HEK293 (cell line): ENCODE data around the gene JAZF1.

Experiments used
- CTCF ChIA-PET: fragments of 350-600 bp; formaldehyde crosslinking; extraction: SDS; loops from one replicate; lab custom pipeline; 2021; ENCODE audit warnings: antibody characterized with exemption; lab: Yijun Ruan, JAX
- POLR2A ChIA-PET: fragments of 300-600 bp; formaldehyde crosslinking; extraction: SDS; loops from one replicate; lab custom pipeline; 2020; ENCODE audit warnings: antibody characterized with exemption, inconsistent platforms; lab: Yijun Ruan, JAX
- H3K27ac ChIP-seq: fragments of 200-500 bp; sonication (Bioruptor generic); 2 replicates; pipeline ENCODE4 v1.5.1; 2014; ENCODE audit warnings: low read depth, low read length, control low read depth, inconsistent platforms; ENCODE audit errors: extremely low read depth
- H3K36me3 ChIP-seq, 2 experiments: fragments of 200-500 bp in 1 of 2; sonication (Bioruptor generic) in 1 of 2; 1 replicate in 1 of 2; 2 replicates in 1 of 2; pipeline ENCODE4 v1.5.1; 2014 to 2017; ENCODE audit warnings: inconsistent platforms in 2 of 2, low read length in 2 of 2; ENCODE audit not compliant: control insufficient read depth in 2 of 2, insufficient read depth in 1 of 2
- H3K4me1 ChIP-seq: fragments of 200-500 bp; sonication (Bioruptor generic); 2 replicates; pipeline ENCODE4 v1.5.1; 2014; ENCODE audit warnings: mild to moderate bottlenecking, low read length, inconsistent platforms; ENCODE audit not compliant: control insufficient read depth, insufficient read depth
- H3K4me3 ChIP-seq: 2 replicates; pipeline ENCODE4 v1.5.1; 2011; ENCODE audit warnings: low read depth, mild to moderate bottlenecking, control low read depth, low read length, moderate library complexity
- H3K9me3 ChIP-seq: fragments of 200-500 bp; sonication (Bioruptor generic); 2 replicates; pipeline ENCODE4 v1.5.1; 2014; ENCODE audit warnings: low read depth, low read length, inconsistent platforms; ENCODE audit not compliant: control insufficient read depth, insufficient read depth
- BCL11A ChIP-seq: fragments of 450-650 bp; formaldehyde crosslinking; IDR thresholded peaks from 2 replicates; pipeline ENCODE4 v1.5.1; 2016; ENCODE audit warnings: low read depth, missing biosample characterization, missing genetic modification characterization
- MYNN ChIP-seq: fragments of 450-650 bp; formaldehyde crosslinking; IDR thresholded peaks from 2 replicates; pipeline ENCODE4 v1.5.1; 2016; ENCODE audit warnings: missing biosample characterization, missing genetic modification characterization, borderline replicate concordance
- ZIC2 ChIP-seq: fragments of 450-650 bp; formaldehyde crosslinking; IDR thresholded peaks from 2 replicates; pipeline ENCODE4 v1.5.1; 2016; ENCODE audit warnings: missing biosample characterization, missing genetic modification characterization
- ZNF138 ChIP-seq: fragments of 450-650 bp; formaldehyde crosslinking; IDR thresholded peaks from 2 replicates; pipeline ENCODE4 v1.5.1; 2016; ENCODE audit warnings: missing biosample characterization, missing genetic modification characterization, borderline replicate concordance
- ZNF169 ChIP-seq: fragments of 450-650 bp; formaldehyde crosslinking; IDR thresholded peaks from 2 replicates; pipeline ENCODE4 v1.5.1; 2016; ENCODE audit warnings: missing biosample characterization, missing genetic modification characterization
- ZNF473 ChIP-seq: fragments of 450-650 bp; formaldehyde crosslinking; IDR thresholded peaks from 2 replicates; pipeline ENCODE4 v1.5.1; 2017; ENCODE audit warnings: missing biosample characterization, missing genetic modification characterization
- ZNF514 ChIP-seq: fragments of 450-650 bp; formaldehyde crosslinking; IDR thresholded peaks from 2 replicates; pipeline ENCODE4 v1.5.1; 2016; ENCODE audit warnings: missing biosample characterization, missing genetic modification characterization
- ZNF585B ChIP-seq: fragments of 450-650 bp; formaldehyde crosslinking; IDR thresholded peaks from 2 replicates; pipeline ENCODE4 v1.5.1; 2016; ENCODE audit warnings: missing biosample characterization, missing genetic modification characterization
- ZNF596 ChIP-seq: fragments of 450-650 bp; IDR thresholded peaks from 2 replicates; pipeline ENCODE4 v1.5.0; 2018; ENCODE audit warnings: missing biosample characterization, mild to moderate bottlenecking, missing genetic modification characterization, moderate library complexity
- ZNF610 ChIP-seq: fragments of 450-650 bp; formaldehyde crosslinking; IDR thresholded peaks from 2 replicates; pipeline ENCODE4 v1.5.1; 2016; ENCODE audit warnings: missing biosample characterization, missing genetic modification characterization, borderline replicate concordance
- ZNF658 ChIP-seq: fragments of 450-650 bp; formaldehyde crosslinking; IDR thresholded peaks from 2 replicates; pipeline ENCODE4; 2016; ENCODE audit warnings: missing biosample characterization, missing genetic modification characterization
- ZNF670 ChIP-seq: fragments of 450-650 bp; formaldehyde crosslinking; IDR thresholded peaks from 2 replicates; pipeline ENCODE4 v1.5.1; 2016; ENCODE audit warnings: missing biosample characterization, missing genetic modification characterization, low read depth
- ZNF76 ChIP-seq: fragments of 450-650 bp; formaldehyde crosslinking; IDR thresholded peaks from 2 replicates; pipeline ENCODE4; 2016; ENCODE audit warnings: low read depth, missing biosample characterization, missing genetic modification characterization, borderline replicate concordance
- ZNF776 ChIP-seq: fragments of 450-650 bp; formaldehyde crosslinking; IDR thresholded peaks from 2 replicates; pipeline ENCODE4 v1.5.0; 2017; ENCODE audit warnings: missing biosample characterization, missing genetic modification characterization, borderline replicate concordance
- TF ChIP-seq, protein P1 (sequence below): fragments of 450-650 bp; formaldehyde crosslinking; IDR thresholded peaks from 2 replicates; pipeline ENCODE4 v1.5.1; 2017; ENCODE audit warnings: missing biosample characterization, mild to moderate bottlenecking, missing genetic modification characterization, moderate library complexity
- TF ChIP-seq, protein P2 (sequence below): fragments of 450-650 bp; formaldehyde crosslinking; IDR thresholded peaks from 2 replicates; pipeline ENCODE4 v1.5.1; 2016; ENCODE audit warnings: missing biosample characterization, missing genetic modification characterization
- TF ChIP-seq, protein P3 (sequence below): IDR thresholded peaks from 2 replicates; pipeline ENCODE4 v1.6.1; 2011; ENCODE audit warnings: mild to moderate bottlenecking, low read depth, low read length, borderline replicate concordance
- TF ChIP-seq, protein P4 (sequence below): fragments of 450-650 bp; formaldehyde crosslinking; IDR thresholded peaks from 2 replicates; pipeline ENCODE4 v1.5.1; 2016; ENCODE audit warnings: missing biosample characterization, missing genetic modification characterization, borderline replicate concordance
- TF ChIP-seq, protein P5 (sequence below): fragments of 450-650 bp; formaldehyde crosslinking; IDR thresholded peaks from 2 replicates; pipeline ENCODE4 v1.5.1; 2016; ENCODE audit warnings: missing biosample characterization, missing genetic modification characterization

JAZF1 gene

DNA sequence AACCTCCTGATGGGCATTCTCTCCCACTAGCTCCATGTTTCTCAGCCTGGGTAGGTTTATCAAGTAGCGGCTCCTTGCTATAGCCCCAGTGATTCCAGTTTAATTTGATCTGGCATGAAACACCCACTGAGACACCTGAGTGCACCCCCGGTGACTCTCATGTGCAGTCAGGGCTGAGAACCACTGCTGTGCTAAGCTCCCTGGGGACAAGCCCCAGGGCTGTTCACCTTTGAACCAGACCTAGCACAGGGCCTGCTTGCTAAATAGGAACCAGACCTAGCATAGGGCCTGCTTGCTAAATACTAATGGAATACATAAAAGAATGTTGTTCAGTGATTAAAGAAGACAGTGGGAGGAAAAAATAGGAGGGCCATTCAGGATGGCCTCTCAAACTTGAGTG, 167.6 kb downstream of the JAZF1 start:
- Histone ChIP-seq H3K4me3 (no peak overlapping the region), H3K27ac (no peak overlapping the region), H3K4me1 (no peaks in the 10 kb centered on the region)
- ChIA-PET CTCF (interaction anchor here (0.5 kb wide), 1 partner anchor 11 kb away, joined by 3 read pairs; no protein-coding TSS in a partner anchor), POLR2A (interaction anchor here (0.6 kb wide), 1 partner anchor 272 kb away, joined by 5 read pairs; no protein-coding TSS in a partner anchor)
- TF ChIP-seq ZIC2 (tag by site-specific recombination) (peak; percentile 77), ZNF610 (tag by site-specific recombination) (no peak), ZNF658 (tag by site-specific recombination) (no peak)
- TF ChIP-seq, all 188 proteins: peak for 1
- Histone ChIP-seq H3K9me3 (no peaks in the 10 kb centered on the region), H3K36me3 (no peaks in the 10 kb centered on the region)

DNA sequence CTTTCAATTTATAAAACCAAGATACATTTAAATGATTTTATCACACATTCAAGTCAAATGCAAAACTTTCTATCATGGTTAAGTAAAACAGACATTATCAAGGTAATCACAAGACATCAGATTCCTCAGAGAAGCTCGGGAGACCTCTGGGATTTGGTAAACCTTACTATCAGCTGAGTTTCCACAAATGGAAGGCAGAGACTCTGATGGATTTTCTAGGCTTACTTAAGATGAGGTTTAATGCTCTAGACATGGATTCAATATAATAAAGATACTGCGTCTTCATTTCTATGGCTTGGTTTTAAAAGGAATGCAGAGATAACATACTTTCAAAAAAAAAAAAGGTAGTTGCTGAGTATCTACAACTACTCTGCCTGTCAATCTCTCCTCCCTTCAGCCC, 171.7 kb downstream of the JAZF1 start:
- TF ChIP-seq, protein P1, sequence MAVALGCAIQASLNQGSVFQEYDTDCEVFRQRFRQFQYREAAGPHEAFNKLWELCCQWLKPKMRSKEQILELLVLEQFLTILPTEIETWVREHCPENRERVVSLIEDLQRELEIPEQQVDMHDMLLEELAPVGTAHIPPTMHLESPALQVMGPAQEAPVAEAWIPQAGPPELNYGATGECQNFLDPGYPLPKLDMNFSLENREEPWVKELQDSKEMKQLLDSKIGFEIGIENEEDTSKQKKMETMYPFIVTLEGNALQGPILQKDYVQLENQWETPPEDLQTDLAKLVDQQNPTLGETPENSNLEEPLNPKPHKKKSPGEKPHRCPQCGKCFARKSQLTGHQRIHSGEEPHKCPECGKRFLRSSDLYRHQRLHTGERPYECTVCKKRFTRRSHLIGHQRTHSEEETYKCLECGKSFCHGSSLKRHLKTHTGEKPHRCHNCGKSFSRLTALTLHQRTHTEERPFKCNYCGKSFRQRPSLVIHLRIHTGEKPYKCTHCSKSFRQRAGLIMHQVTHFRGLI (tag by site-specific recombination), result no peak
- TF ChIP-seq ZNF596 (no peak), ZNF776 (tag by site-specific recombination) (no peak), ZNF610 (tag by site-specific recombination) (no peak), ZNF514 (no peak), ZNF473 (tag by site-specific recombination) (no peak), ZNF138 (tag by site-specific recombination) (no peak)
- TF ChIP-seq, protein P2, sequence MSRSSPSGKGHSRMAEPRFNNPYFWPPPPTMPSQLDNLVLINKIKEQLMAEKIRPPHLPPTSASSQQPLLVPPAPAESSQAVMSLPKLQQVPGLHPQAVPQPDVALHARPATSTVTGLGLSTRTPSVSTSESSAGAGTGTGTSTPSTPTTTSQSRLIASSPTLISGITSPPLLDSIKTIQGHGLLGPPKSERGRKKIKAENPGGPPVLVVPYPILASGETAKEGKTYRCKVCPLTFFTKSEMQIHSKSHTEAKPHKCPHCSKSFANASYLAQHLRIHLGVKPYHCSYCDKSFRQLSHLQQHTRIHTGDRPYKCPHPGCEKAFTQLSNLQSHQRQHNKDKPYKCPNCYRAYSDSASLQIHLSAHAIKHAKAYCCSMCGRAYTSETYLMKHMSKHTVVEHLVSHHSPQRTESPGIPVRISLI (tag by site-specific recombination), result no peak
- TF ChIP-seq, protein P3, sequence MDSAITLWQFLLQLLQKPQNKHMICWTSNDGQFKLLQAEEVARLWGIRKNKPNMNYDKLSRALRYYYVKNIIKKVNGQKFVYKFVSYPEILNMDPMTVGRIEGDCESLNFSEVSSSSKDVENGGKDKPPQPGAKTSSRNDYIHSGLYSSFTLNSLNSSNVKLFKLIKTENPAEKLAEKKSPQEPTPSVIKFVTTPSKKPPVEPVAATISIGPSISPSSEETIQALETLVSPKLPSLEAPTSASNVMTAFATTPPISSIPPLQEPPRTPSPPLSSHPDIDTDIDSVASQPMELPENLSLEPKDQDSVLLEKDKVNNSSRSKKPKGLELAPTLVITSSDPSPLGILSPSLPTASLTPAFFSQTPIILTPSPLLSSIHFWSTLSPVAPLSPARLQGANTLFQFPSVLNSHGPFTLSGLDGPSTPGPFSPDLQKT, result no peak
- CTCF ChIA-PET, result interaction anchor here (0.8 kb wide), 1 partner anchor 10 kb away, joined by 3 read pairs; no protein-coding TSS in a partner anchor
- POLR2A ChIA-PET, result no interaction called here

DNA sequence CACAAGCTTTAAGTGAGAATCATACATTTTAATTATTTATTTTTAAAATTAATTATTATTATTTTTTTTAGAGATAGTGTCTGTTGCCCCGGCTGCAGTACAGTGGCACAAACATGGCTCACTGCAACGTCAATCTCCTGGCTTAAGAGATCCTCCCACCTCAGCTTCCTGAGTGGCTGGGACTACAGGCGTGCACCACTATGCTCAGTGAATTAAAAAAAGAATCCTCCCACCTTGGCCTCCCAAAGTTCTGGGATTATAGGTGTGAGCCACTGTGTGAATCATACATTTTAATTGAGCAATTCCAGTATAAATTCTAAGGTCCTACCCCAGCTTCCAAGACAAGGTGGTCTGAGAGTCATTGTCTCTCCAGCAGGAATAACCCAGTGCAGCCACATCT, 172.4 kb downstream of the JAZF1 start:
- H3K4me1 ChIP-seq, result no peaks in the 10 kb centered on the region
- TF ChIP-seq ZNF658 (tag by site-specific recombination), result no peak
- TF ChIP-seq ZNF76 (tag by site-specific recombination), result no peak
- TF ChIP-seq ZNF670, result no peak
- CTCF ChIA-PET, result interaction anchor here (0.8 to 0.9 kb wide), 2 partner anchors 11 to 12 kb away, joined by 3 to 5 read pairs; no protein-coding TSS in a partner anchor
- H3K36me3 ChIP-seq, result no peaks in the 10 kb centered on the region
- no peaks in the 10 kb centered on the region for H3K9me3 ChIP-seq
- no peak overlapping the region for H3K4me3 ChIP-seq
- POLR2A ChIA-PET, result no interaction called here
- H3K27ac ChIP-seq, result no peak overlapping the region

More for the DNA sequence above, 171.7 kb downstream of the JAZF1 start:
- no peaks in the 10 kb centered on the region for H3K9me3 ChIP-seq
- no peaks in the 10 kb centered on the region for H3K4me1 ChIP-seq
- H3K4me3 ChIP-seq, result no peak overlapping the region
- no peak overlapping the region for H3K27ac ChIP-seq
- no peaks in the 10 kb centered on the region for H3K36me3 ChIP-seq

DNA sequence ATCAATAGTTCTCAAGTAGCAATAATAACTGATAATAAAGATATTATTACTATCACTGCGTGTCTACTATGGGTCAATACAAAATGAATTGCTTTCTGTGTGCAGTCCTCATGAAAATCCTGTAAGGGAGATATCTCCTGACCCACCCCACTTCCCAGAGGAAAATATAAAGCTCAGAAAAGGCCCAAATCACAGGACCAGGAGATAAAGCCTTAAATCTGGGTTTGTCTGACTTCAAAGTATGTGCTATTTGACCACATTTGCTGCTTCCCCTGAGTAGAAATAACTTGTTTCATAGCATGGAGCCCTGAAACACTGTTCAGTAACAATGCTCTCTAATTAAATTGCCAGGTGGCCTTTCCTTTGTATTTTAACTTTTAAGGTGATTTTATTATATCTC, 174.1 kb downstream of the JAZF1 start:
- no peaks in the 10 kb centered on the region for H3K36me3 ChIP-seq
- H3K9me3 ChIP-seq, result no peaks in the 10 kb centered on the region
- no peaks in the 10 kb centered on the region for H3K4me1 ChIP-seq
- ChIA-PET POLR2A (no interaction called here), CTCF (no interaction called here)
- H3K27ac ChIP-seq, result no peak overlapping the region
- no peak overlapping the region for H3K4me3 ChIP-seq
- TF ChIP-seq, protein P4, sequence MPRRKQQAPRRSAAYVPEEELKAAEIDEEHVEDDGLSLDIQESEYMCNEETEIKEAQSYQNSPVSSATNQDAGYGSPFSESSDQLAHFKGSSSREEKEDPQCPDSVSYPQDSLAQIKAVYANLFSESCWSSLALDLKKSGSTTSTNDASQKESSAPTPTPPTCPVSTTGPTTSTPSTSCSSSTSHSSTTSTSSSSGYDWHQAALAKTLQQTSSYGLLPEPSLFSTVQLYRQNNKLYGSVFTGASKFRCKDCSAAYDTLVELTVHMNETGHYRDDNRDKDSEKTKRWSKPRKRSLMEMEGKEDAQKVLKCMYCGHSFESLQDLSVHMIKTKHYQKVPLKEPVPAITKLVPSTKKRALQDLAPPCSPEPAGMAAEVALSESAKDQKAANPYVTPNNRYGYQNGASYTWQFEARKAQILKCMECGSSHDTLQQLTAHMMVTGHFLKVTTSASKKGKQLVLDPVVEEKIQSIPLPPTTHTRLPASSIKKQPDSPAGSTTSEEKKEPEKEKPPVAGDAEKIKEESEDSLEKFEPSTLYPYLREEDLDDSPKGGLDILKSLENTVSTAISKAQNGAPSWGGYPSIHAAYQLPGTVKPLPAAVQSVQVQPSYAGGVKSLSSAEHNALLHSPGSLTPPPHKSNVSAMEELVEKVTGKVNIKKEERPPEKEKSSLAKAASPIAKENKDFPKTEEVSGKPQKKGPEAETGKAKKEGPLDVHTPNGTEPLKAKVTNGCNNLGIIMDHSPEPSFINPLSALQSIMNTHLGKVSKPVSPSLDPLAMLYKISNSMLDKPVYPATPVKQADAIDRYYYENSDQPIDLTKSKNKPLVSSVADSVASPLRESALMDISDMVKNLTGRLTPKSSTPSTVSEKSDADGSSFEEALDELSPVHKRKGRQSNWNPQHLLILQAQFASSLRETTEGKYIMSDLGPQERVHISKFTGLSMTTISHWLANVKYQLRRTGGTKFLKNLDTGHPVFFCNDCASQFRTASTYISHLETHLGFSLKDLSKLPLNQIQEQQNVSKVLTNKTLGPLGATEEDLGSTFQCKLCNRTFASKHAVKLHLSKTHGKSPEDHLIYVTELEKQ (tag by site-specific recombination), result no peak
- TF ChIP-seq, protein P5, sequence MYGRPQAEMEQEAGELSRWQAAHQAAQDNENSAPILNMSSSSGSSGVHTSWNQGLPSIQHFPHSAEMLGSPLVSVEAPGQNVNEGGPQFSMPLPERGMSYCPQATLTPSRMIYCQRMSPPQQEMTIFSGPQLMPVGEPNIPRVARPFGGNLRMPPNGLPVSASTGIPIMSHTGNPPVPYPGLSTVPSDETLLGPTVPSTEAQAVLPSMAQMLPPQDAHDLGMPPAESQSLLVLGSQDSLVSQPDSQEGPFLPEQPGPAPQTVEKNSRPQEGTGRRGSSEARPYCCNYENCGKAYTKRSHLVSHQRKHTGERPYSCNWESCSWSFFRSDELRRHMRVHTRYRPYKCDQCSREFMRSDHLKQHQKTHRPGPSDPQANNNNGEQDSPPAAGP, result no peak
- TF ChIP-seq ZNF585B (tag by site-specific recombination) (no peak), ZNF169 (tag by site-specific recombination) (no peak), MYNN (no peak), ZNF776 (tag by site-specific recombination) (no peak), BCL11A (no peak)
